ENCODE results near the gene FAM200A. TPM values are rescaled to one million over a fixed set of nuclear protein-coding genes. Genes with fewer than 3 reads are reported as not detected.

The FAM200A gene
- polyA plus RNA-seq, 1 donor (not counting 4 experiments of a cell fraction or from before 2014, with no cell fraction given): 7.6 TPM

- DNase-seq (ENCODE audit: low read depth, low spot score): no peak
- dilution Hi-C loops (cut with MboI; ENCODE audit: extremely low pct_ligation_motif_present, low sequenced_read_pairs): no loop called here
- Histone ChIP-seq H3K4me3 (ENCODE audit: control insufficient read depth in 2 of 3, extremely low read depth in 1 of 3, insufficient read depth in 2 of 3, low read depth in 1 of 3, low read length in 3 of 3) (no peak overlapping the region), H4K20me1 (ENCODE audit: control insufficient read depth, extremely low read depth, insufficient read depth, low read length) (no peaks in the 10 kb centered on the region), H3K9ac (ENCODE audit: control insufficient read depth, extremely low read depth, insufficient read depth, low read length) (no peak overlapping the region), H3K27me3 (ENCODE audit: control insufficient read depth, extremely low read depth, insufficient read depth, low read length) (no peaks in the 10 kb centered on the region), H3K9me3 (ENCODE audit: control insufficient read depth, low read depth, low read length) (peaks cover 6% of the 10 kb centered on the region), H3K9me1 (ENCODE audit: control insufficient read depth, extremely low read depth, insufficient read depth, low read length) (no peaks in the 10 kb centered on the region), H3K4me1 (ENCODE audit: control insufficient read depth, extremely low read depth, insufficient read depth, low read length) (no peaks in the 10 kb centered on the region), H2AFZ (ENCODE audit: control insufficient read depth, low read length) (no peak overlapping the region), H3K27ac (ENCODE audit: control insufficient read depth, insufficient read depth, low read length) (no peak overlapping the region), H3K36me3 (ENCODE audit: control insufficient read depth in 2 of 2, extremely low read depth in 1 of 2, insufficient read depth in 2 of 2, low read length in 2 of 2) (no peaks in the 10 kb centered on the region), H3K4me2 (ENCODE audit: control insufficient read depth, extremely low read depth, insufficient read depth, low read depth, low read length) (no peak overlapping the region), H3K79me2 (ENCODE audit: control insufficient read depth, insufficient read depth, low read length) (no peaks in the 10 kb centered on the region)
- TF ChIP-seq CTCF (optimal IDR thresholded peaks at IDR 0.05 in 1 of 3, IDR thresholded peaks at IDR 0.05 in 1 of 3, conservative IDR thresholded peaks at IDR 0.05 in 1 of 3; ENCODE audit: extremely low read depth in 1 of 3, insufficient read depth in 2 of 3, low read length in 3 of 3) (no peak), EZH2 (IDR thresholded peaks at IDR 0.05; ENCODE audit: low read length) (no peak)
- FAIRE-seq: no peak
These were observed 8.0 kb downstream of the FAM200A start for GRCh38 chr7:99543916-99544315.

GRCh38 chr7:99543081-99543671 is 8.7 kb downstream of the FAM200A start:
- no peaks in the 10 kb centered on the region for H3K4me1 ChIP-seq (ENCODE audit: control insufficient read depth, extremely low read depth, insufficient read depth, low read length)
- H3K27ac ChIP-seq (ENCODE audit: control insufficient read depth, insufficient read depth, low read length): no peak overlapping the region
- no peaks in the 10 kb centered on the region for H3K27me3 ChIP-seq (ENCODE audit: control insufficient read depth, extremely low read depth, insufficient read depth, low read length)
- H4K20me1 ChIP-seq (ENCODE audit: control insufficient read depth, extremely low read depth, insufficient read depth, low read length): no peaks in the 10 kb centered on the region
- dilution Hi-C loops (cut with MboI; ENCODE audit: extremely low pct_ligation_motif_present, low sequenced_read_pairs): no loop called here
- H3K36me3 ChIP-seq (ENCODE audit: control insufficient read depth in 2 of 2, extremely low read depth in 1 of 2, insufficient read depth in 2 of 2, low read length in 2 of 2): no peaks in the 10 kb centered on the region
- TF ChIP-seq CTCF (optimal IDR thresholded peaks at IDR 0.05 in 1 of 3, IDR thresholded peaks at IDR 0.05 in 1 of 3, conservative IDR thresholded peaks at IDR 0.05 in 1 of 3; ENCODE audit: extremely low read depth in 1 of 3, insufficient read depth in 2 of 3, low read length in 3 of 3): no peak
- TF ChIP-seq EZH2 (IDR thresholded peaks at IDR 0.05; ENCODE audit: low read length): no peak
- no peaks in the 10 kb centered on the region for H3K79me2 ChIP-seq (ENCODE audit: control insufficient read depth, insufficient read depth, low read length)
- H3K4me2 ChIP-seq (ENCODE audit: control insufficient read depth, extremely low read depth, insufficient read depth, low read depth, low read length): no peak overlapping the region
- no peak overlapping the region for H3K9ac ChIP-seq (ENCODE audit: control insufficient read depth, extremely low read depth, insufficient read depth, low read length)
- no peak overlapping the region for H2AFZ ChIP-seq (ENCODE audit: control insufficient read depth, low read length)
- H3K4me3 ChIP-seq (ENCODE audit: control insufficient read depth in 2 of 3, extremely low read depth in 1 of 3, insufficient read depth in 2 of 3, low read depth in 1 of 3, low read length in 3 of 3): no peak overlapping the region
- no peak for FAIRE-seq
- H3K9me1 ChIP-seq (ENCODE audit: control insufficient read depth, extremely low read depth, insufficient read depth, low read length): no peaks in the 10 kb centered on the region
- DNase-seq (ENCODE audit: low read depth, low spot score): no peak
- H3K9me3 ChIP-seq (ENCODE audit: control insufficient read depth, low read depth, low read length): peaks cover 6% of the 10 kb centered on the region
